HEK293T (cell line): Measurements from ENCODE around the gene PHLPP1.

Source experiments
- FOXM1 ChIP-seq: fragments of 450-650 bp; IDR thresholded peaks from 2 replicates; pipeline ENCODE4 v1.6.1; 2017; ENCODE audit warnings: mild to moderate bottlenecking, borderline replicate concordance
- HDGF ChIP-seq: fragments of 450-650 bp; IDR thresholded peaks from 2 replicates; pipeline ENCODE4 v1.6.1; 2017; ENCODE audit warnings: antibody characterized with exemption, borderline replicate concordance
- L3MBTL2 ChIP-seq: fragments of 450-650 bp; conservative IDR thresholded peaks from 2 replicates; pipeline ENCODE4 v1.6.1; 2016; ENCODE audit warnings: mild to moderate bottlenecking
- NFRKB ChIP-seq: fragments of 450-650 bp; IDR thresholded peaks from 2 replicates; pipeline ENCODE4 v1.6.1; 2016; ENCODE audit warnings: mild to moderate bottlenecking, moderate library complexity
- SP1 ChIP-seq: fragments of 450-650 bp; IDR thresholded peaks from 2 replicates; pipeline ENCODE4 v1.6.1; 2017
- SUZ12 ChIP-seq: fragments of 450-650 bp; IDR thresholded peaks from 2 replicates; pipeline ENCODE4 v1.6.1; 2016; ENCODE audit warnings: mild to moderate bottlenecking
- TARDBP ChIP-seq: fragments of 450-650 bp; IDR thresholded peaks from 2 replicates; pipeline ENCODE4 v1.6.1; 2016
- ZNF384 ChIP-seq: fragments of 450-650 bp; IDR thresholded peaks from 2 replicates; pipeline ENCODE4 v1.6.1; 2016

- TF ChIP-seq SUZ12 = no peak
- TF ChIP-seq L3MBTL2 = no peak
- TF ChIP-seq TARDBP = no peak
- no peak for TF ChIP-seq ZNF384
- no peak for TF ChIP-seq HDGF
- TF ChIP-seq FOXM1 = no peak
- TF ChIP-seq NFRKB = no peak
- no peak for TF ChIP-seq SP1
These were observed 33.0 kb upstream of the PHLPP1 start for GRCh38 chr18:62682371-62682770.
